Activated T-helper 1 cell treated with Interleukin-2 at 50 U/mL for 16 hours (primary cell): ENCODE measurements around the gene FSD1.
"Not testable (repeated sequence)": the region's sequence is repeated elsewhere in the genome, so short reads cannot be mapped to it uniquely, and the experiment has no call there.

Experiments
- DNase-seq: peaks from one replicate; pipeline ENCODE4 v3.0.0-alpha.2; 2020; ENCODE audit warnings: low read depth

Gene FSD1

DNA sequence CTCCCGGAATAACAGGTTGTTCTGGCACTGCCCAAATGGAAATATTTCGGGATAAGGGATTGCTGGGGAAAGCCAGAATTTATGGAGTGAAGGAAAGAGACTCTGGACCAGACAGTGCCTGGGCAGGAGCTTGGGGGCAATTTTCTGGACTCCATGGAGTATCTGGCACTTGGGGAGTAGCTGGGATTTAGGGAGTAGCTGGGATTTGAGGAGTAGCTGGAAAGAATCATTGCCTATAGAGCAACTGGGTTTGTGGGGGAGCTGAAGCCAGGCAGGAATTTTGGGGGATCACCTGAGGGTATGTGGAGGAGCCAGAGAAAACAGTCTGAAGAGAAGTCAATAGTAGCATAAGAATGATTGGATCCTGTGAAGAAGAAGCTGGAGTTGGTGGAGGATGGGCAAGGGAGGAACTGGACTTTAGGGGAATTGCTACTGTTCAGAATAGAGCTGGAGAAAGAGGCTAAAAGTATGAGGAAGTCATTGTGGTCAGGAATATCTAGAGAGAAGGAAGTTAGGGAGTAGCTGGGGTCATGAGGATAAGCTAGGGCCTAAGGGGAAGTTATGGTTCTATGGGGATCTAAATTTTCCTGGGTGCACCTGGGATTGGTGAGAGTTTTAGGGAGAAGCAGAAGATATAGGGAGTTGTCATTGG lies 14.8 kb downstream of the FSD1 start:
- no peak for DNase-seq

DNA sequence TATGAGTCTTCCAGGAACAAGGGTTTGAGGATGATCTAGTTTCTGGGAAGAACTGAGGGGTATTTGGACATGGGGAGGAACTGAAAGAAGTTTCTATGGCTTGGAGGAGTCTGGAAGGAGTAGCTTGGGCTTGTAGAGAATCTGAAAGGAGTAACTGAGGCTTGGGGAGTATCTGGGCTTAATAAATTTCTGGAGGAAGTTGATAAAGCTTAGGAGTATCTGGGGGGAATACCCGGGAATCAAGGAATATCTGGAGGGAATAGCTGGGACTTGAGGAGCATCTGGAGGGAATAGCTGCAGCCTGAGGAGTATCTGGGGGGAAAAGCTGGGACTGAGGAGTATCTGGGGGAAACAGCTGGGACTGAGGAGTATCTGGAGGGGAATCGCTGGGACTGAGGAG lies 16.0 kb downstream of the FSD1 start:
- no peak for DNase-seq

DNA sequence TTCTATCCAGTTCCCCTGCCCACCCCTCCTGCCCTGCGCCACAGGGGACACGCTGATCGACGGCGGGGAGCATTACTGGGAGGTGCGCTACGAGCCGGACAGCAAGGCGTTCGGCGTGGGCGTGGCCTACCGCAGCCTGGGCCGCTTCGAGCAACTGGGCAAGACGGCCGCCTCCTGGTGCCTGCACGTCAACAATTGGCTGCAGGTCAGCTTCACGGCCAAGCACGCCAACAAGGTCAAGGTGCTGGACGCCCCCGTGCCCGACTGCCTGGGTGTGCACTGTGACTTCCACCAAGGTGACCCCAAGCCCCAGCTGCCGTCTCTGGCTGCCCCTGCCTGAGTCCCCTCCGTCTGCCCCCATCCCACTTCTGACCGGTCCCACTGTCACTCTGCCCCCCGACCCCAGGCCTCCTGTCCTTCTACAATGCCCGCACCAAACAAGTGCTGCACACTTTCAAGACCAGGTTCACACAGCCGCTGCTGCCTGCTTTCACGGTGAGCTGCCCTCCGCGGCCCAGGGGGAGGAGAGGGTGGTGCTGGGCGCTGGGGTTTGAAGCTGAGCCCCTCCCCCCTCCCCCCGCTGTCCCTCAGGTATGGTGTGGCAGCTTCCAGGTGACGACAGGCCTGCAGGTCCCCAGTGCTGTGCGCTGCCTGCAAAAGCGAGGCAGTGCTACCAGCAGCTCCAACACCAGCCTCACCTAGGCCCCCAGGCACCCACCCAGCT lies 18.7 kb downstream of the FSD1 start:
- DNase-seq: no peak

DNA sequence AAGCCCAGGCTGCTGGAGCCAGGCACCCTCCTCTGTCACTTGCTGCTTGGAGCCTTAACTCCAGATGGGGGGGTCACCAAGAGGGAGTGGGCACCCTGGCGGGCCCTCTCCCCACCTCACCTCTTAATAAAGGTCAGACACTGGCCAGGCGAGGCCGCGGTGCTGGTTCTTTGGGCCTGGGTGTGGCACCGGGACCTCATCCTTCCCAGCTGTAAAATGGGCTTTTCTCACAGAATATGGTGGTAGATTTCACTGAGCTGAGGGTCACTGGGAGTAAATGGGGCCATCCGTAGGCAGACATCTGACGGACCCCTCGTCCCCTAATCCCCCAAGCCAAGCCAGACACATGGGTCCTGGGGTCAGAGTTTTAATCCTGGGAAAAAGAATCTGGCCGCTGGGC lies 19.3 kb downstream of the FSD1 start:
- no peak for DNase-seq

DNA sequence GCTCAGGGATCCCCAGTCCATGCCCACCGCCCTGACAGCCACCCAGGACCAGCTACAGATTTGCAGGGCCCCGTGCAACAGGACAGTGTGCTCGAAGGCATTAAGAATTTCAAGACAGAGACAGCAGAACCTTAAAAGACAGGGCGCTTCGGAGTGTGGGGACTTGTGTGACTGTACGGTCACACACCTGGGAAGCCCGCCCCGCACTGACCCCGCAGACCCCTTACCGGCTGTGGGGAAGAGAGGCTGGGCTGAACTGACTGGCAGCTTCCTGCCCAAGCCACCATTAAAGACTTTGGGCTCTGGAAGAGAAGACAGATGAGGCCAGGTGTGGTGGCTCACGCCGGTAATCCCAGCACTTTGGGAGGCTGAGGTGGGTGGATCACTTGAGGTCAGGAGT lies 19.8 kb downstream of the FSD1 start:
- no peak for DNase-seq

DNA sequence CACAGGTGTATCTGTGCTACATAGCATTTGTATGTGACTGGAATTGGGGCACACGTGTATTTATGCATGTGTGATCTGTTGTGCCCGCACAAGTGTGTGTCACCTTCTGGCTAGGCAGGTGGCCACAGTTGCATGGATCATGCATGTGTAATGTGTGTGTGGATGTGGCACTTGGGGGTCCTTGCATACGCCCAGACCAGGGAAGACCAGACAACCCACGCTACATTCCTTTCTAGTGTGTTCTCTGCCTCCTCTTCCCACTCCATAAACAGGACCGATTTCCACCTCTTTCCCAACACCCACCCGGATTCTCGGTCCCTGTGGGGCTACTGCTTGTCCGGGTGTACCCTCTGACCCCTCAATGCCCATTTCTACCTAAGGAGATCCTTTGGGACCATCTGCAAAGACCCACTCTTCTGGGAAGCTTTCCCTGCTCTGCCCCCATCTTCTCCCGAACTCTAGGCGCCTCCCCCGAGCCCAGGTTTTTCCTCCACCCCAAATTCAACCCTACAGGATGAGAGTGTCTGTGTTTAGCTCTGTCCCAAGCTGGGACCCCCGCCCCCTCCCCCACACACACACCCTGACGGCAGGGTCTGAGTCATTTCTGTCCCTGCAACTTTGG lies 21.9 kb downstream of the FSD1 start:
- no peak for DNase-seq

DNA sequence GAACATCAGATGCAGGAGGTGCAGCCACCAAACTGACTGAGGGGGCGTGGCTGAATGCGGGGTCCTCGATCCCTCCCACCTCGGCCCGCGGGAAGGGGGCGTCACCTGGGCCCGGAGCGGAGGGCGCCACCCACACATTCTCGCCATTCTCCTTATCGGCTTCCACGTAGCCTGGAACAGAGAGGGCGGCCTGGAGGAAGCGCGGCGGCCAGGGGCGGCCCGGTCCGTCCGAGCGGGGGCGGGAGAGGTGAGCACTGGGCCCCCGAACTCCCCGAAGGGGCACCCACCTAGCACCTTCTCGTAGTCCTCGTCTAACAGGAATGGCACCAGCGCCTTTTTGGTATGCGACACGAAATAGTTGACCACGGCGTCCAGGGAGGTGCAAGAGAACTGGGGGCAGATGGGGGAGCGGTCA lies 22.4 kb downstream of the FSD1 start:
- DNase-seq: no peak

DNA sequence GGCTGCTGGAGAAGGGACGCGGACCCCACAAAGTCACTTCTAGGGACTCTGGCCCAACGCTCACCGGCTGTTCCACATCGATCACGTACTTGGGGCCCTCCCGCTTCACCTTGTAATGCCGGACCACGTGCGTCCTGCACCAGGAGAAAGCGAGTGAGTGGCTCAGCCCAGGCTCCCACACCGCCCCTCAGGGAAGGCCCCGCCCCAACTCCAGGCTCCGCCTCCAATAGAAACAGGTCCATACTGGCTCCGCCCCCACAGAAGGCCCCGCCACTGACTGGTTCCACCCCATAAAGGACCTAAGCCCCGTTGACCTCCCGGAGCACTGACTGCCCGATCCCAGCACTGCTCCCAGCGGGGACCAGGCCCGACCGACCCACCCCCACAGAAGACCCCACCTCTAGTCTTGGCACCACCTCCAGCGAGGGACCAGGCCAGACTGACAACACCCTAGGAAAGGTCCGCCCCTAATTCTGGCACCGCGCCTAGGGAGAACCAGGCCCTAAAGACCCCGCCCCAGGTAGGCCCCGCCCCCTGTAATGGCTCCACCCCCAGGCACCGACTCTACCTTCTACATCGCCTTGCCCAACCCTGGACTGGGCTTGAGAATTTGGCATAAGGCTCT lies 23.0 kb downstream of the FSD1 start:
- peak; percentile 45 for DNase-seq

DNA sequence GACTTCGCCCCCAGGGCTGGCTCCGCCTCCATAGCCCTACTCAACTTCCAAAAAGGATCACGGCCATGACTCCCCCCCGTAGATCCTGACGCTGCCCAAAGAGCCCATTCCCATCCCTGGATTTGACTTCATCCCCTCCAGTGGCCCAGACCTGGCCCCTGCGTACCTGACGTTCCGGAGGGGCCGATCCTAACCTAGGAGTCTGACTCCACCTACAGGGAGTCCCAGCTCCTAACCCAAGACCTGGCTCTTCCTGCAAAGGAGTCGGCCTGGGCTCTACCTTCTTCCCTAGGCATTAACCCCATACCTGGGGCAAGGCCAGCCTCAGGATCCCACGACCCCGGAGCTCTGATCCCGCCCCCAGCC lies 23.5 kb downstream of the FSD1 start:
- DNase-seq: no peak

DNA sequence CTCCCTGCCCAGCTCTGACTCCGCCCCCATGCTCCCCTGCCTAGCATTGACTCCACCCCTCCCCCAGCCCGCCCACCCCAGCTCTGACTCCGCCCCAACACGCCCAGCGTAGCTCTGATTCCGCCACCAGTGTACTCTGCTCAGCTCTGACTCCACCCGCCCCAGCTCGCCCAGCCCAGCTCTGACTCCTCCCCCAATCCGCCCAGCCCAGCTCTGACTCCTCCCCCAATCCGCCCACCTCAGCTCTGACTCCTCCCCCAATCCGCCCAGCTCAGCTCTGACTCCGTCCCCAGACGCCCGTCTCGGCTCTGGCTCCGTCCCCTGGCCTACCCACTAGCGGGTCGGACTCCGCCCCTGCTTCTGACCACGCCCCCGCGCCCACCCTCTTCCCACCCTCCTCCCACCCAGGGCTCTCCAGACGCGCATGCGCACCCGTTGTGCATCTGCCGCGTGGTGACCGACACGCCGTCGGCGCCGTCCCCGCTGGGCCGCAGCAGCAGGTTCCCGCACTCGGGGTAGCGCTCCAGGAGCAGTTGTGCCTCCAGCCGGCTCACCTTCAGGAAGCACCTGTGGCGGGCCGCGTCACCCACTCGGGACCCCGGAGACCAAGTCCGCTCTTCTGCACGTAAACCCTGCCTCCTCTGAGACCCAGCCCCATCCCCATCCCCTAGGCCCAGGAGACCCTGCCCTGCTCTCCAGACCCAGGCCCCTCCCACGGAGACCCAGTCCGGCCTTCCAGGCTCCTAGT lies 24.0 kb downstream of the FSD1 start:
- peak; percentile 87 for DNase-seq

DNA sequence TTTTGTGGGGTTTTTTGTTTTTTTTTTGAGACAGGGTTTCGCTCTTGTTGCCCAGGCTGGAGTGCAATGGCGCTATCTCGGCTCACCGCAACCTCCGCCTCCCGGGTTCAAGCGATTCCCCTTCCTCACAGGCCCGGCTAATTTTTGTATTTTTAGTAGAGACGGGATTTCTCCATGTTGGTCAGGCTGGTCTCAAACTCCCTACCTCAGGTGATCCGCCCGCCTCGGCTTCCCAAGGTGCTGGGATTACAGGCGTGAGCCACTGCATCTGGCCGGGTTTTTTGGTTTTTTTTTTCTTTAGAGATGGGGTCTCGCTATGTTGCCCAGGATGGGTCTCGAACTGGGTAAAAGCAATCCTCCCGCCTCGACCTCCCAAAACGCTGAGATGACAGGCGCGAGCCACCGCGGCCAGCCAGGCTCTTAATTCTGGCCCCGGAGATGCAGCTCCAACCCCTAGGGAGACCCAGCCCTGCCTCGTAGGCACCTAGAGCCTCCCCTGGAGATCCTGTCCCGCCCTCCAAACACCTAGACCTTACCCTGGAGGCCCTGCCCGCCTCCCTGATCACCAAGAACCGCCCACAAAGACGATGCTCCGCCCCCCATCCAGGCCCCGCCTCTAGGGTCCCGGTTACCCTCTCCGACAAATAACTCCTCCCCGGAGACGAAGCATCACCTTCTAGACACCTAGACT lies 24.7 kb downstream of the FSD1 start:
- DNase-seq: not testable (repeated sequence)

DNA sequence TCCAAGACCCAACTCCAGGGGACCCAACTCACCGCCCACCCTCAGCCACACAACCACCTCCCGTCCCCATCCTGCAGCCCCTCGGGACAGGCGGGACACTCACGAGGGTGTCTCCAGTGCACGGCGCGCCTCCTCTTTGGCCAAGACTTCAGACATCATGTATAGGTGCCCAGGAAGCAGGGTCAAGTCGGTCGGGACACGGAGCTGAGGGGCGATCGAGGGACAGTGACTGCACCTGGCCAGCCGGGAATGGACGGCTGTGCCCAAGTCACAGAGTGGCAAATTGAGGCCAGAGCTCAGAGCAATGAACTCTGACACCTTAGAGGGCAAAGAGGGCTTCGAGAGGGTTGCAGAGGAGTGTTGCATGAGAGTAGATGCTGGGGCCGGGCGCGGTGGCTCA lies 25.5 kb downstream of the FSD1 start:
- DNase-seq: no peak

DNA sequence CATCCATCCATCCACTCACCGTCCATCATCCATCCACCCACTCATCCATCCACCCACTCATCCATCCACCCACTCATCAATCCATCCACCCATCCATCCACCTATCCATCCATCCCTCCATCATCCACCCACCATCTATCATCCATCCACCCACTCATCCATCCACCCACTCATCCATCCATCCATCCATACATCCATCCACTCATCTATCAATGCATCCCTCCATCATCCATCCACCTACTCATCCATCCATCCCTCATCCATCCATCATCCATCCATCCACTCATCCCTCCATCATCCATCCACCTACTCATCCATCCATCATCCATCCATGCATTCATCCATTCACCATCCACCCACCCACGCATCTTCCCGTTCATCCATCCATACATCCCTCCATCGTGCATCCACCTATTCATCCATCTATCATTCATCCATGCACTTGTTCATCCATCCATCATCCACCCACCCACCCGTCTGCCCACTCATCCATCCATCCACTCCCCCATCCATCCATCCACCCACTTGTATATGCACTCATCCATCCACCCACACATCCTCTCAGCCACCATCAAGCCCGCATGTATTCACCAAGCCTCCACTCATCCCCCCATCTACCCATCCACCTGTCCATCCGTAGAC lies 30.7 kb downstream of the FSD1 start:
- DNase-seq: no peak

DNA sequence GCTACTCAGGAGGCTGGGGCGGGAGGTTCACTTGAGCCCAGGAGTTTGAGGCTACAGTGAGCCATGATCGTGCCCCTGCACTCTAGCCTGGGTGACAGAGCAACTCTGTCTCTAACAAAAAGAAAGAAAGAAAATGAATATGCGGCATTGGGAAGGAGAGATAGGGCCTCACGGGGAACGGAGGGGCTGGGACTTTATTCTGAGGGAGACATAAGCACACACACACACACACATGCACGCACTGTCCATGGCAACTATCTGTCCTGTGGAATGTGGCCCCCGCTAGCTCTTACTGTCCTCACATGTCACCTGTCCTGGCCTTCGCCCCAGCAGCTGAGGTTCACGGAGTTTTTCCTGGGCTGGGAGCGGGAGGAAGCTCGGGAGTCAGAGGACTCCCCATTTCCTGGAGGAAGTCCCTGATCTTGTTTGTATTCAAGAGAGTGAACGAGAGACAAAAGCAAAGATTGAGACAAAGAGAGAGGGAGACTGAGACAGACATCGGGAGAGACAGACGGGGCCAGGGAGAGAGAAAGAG lies 33.6 kb downstream of the FSD1 start:
- no peak for DNase-seq

DNA sequence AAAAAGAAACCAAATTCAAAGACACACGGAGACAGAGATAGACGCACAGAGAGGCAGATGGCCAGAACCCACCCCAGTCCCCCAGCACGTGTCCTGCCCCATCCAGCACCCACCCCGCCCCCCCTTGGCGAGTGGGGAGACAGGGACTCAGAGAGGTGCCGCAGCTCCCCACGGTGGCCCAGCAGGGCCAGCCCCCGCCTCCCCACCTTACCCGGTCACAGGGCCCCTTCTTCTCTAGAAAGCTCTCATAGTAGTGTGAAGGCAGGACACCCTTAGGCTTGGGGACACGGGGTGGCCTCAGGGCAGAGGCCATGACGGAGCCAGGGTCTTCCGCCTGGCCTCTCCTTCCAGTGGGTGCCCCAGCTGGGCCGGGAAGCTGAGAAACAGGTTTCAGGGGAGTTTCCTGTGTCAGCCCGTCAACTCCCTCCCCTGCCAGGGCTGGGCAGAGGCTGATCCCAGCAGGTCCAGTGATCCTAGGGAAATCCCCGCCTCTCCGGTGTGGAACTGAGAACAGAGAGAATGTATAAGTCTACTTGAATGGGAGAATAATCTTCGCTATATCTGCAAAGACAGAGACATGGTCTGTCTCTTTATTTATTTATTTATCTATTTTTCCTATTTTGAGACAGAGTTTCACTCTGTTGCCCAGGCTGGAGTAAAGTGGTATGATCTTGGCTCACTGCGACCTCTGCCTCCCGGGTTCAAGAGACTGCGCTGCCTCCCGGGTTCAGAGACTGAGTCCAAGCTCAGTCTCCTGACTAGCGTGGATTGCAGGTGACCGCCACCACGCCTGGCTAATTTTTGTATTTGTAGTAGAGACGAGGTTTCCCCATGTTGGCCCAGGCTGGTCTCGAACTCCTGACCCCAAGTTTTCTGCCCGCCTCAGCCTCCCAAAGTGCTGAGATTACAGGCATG lies 34.3 kb downstream of the FSD1 start, which contains the start of gene STAP2:
Gene STAP2, minus strand, starts transcription at position 387 of the 915 bp plus-strand sequence. Its CDS starts 74 bp downstream, at position 313.
- no peak for DNase-seq

DNA sequence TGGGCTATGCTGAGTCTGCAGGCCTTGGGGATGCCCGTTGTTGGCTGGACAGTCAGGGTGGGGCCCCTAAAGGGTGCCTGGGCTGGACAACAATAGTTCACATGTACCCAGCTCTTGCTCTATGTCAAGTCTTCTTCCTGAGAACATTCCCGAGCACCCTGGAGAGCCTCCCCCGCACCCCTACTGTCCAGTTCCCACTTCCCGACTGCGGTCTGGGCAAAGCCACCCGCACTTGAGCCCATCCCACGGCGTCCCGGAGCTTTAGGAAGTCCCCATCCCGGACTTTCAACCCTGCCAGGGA lies 37.9 kb downstream of the FSD1 start:
- no peak for DNase-seq

DNA sequence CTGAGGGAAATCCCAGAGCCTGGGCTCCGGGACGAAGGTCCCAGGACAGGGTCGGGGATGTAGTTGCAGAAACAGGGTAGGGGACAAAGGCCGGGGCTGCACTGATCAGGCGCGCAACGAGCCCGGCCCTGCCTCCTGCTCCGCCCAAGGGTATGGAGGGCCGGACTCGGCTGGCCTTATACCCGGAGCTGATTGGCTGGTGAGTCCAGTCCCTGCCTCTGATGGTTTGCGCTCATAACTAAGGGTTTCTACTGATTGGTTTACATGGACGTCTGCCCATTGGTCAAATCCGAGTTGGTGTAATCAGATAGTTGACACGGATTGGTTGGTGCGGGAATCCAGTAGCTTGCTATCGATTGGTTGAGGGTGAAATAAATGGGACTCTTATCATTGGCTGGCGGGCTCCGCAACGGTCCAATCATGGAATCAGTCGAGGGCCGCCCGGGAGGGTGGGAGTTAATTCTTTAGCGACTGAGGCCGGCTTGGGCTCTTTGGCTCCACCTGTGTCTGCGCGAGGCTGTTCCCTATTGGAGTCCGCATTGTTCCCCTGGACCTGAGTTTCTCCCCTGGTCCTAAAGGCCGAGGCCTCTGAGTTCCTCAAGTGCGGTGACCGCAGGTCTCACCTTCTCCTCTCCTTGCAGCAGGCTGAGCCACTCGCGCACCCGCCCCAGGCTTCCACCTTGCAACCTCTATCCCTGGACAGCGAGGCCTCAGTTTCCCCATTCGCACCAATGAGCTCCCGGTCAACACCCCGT lies 38.4 kb downstream of the FSD1 start:
- DNase-seq: peak; percentile 79

DNA sequence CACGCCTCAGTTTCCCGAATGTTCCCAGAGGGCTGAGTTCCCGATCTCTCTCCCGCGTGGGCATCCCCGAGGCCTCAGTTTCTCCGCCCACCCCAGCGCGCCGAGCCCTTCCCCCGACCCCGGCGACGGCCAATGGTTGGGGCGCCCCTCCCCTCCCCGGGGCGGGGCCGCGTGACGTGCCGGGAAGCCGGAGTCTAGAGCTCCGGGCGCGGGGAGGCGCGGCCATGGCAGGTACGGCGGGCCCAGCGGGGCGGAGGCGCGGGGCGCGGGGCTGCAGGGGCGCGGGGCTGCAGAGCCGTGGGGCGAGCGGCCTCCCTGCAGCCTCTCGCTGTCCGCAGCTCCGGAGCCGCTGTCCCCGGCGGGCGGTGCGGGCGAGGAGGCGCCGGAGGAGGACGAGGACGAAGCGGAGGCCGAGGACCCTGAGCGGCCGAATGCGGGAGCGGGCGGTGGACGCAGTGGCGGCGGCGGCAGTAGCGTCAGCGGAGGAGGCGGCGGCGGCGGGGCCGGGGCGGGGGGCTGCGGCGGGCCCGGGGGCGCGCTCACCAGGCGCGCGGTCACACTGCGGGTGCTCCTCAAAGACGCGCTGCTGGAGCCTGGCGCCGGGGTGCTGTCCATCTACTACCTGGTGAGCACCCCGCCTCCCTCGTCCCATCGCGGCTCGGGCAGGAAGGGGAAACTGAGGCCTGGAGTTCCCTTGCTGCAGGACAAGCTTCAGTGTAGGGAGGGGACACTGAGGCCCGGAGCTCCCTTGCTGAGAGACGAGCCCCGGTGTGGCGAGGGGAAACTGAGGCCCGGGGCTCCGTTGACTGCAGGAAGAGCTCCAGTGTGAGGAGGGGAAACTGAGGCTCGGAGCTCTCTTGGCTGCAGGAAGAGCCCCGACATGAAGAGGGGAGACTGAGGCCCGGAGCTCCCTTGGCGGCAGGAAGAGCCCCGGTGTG lies 39.2 kb downstream of the FSD1 start, which contains the start of gene MPND:
Gene MPND, plus strand, starts transcription at position 193 of the 938 bp plus-strand sequence. Its CDS starts 32 bp downstream, at position 225.
- peak; percentile 88 for DNase-seq
